ENCODE data around the gene SOCS4.
"Not testable (repeated sequence)": the region's sequence is repeated elsewhere in the genome, so short reads cannot be mapped to it uniquely, and the experiment has no call there.

Gene SOCS4, protein sequence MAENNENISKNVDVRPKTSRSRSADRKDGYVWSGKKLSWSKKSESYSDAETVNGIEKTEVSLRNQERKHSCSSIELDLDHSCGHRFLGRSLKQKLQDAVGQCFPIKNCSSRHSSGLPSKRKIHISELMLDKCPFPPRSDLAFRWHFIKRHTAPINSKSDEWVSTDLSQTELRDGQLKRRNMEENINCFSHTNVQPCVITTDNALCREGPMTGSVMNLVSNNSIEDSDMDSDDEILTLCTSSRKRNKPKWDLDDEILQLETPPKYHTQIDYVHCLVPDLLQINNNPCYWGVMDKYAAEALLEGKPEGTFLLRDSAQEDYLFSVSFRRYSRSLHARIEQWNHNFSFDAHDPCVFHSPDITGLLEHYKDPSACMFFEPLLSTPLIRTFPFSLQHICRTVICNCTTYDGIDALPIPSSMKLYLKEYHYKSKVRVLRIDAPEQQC

GRCh38 chr14:55026793-55027561, at the start of gene SOCS4, which contains the start of gene WDHD1:
TSS of gene SOCS4 (plus strand) at chr14:55027236. CDS start at chr14:55043042, 15,806 bp downstream.
TSS of gene WDHD1 (minus strand) at chr14:55027099. CDS start at chr14:55026787, 312 bp downstream.
- FAIRE-seq, result no peak

DNA sequence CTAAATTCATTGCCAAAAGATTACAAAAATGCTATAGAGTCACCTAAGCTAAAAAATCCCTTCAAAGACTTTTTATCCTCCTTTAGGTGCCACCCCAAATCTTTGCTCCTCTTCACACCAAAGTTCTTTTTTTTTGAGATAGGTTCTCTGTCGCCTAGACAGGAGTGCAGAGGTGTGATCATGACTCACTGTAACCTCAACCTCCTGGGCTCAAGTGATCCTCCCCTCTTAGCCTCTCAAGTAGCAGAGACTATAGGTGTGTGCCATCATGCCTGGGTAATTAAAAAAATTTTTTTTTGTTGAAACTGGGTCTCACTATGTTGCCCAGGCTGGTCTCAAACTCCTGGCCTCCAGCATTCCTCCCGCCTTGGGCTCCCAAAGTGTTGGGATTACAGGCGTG, 48.0 kb upstream of the SOCS4 start:
- no peak for FAIRE-seq

DNA sequence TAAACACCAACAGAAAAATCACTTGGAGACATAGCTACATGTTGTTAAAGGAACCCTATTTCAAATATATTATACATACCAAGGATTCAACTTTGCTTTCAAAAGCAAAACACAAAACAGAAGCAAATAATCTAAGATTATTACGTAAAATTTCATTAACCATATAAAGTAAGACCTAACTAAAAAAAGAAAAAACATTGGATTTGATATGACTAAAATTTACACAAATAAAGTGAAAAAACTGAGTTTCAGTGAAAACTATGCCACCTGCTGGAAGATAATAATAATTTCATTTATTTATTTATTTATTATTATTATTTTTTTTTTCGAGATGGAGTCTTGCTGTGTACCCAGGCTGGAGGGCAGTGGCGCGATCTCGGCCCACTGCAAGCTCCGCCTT, 45.3 kb upstream of the SOCS4 start:
- FAIRE-seq, result peak; percentile 80

GRCh38 chr14:54985156-54985555, 41.9 kb upstream of the SOCS4 start:
- no peak for FAIRE-seq

GRCh38 chr14:55000381-55000780, 26.7 kb upstream of the SOCS4 start:
- FAIRE-seq, result no peak

GRCh38 chr14:55005071-55005470, 22.0 kb upstream of the SOCS4 start:
- no peak for FAIRE-seq

- no peak for FAIRE-seq
Observed at GRCh38 chr14:55015006-55015405, 12.0 kb upstream of the SOCS4 start.

- FAIRE-seq, result no peak
Observed at GRCh38 chr14:55019968-55020554, 7.0 kb upstream of the SOCS4 start.

- not testable (repeated sequence) for FAIRE-seq
Observed at GRCh38 chr14:55024365-55024764, 2.7 kb upstream of the SOCS4 start.

- no peak for FAIRE-seq
Observed at GRCh38 chr14:55025948-55026347, 1.1 kb upstream of the SOCS4 start.

DNA sequence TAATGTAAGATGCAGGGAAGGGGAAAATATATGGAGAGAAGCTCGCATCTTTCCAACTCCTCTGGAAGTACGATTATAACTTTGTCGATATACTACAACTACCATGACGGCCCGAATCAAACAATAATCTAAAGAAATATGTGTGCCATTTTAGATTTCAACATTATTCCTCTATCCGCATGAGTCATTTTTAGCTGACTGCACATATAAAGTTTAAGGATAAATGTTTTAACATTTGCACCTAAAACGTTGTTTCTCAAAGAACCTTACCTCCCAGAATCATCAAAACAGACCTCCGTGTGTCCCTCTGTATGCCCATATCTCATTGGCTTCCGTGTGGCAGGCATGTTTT, 619 bp upstream of the SOCS4 start:
- no peak for FAIRE-seq

DNA sequence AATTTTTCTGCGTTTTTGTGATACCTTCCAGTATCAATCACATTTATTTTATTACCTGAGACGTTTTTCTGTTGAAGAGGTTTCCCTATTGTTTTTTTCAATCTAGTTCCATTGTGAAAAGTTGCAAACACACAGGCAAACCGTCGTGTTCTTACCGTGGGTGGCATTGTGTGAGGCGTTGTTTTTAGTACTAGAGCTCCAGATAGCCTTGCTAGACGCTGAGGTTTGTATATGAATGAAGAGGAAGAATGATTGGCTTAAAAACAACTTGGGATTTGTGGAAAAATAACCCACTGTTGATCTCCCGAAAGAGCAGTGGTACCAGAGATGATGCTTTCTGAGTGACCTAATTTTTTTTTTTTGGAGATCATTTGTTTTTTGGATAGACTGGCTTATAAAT, 1.0 kb downstream of the SOCS4 start:
- FAIRE-seq, result no peak

- FAIRE-seq, result no peak
Observed at GRCh38 chr14:55028476-55028875, 1.4 kb downstream of the SOCS4 start.

- FAIRE-seq, result no peak
Observed at GRCh38 chr14:55031190-55031589, 4.2 kb downstream of the SOCS4 start.

- not testable (repeated sequence) for FAIRE-seq
Observed at GRCh38 chr14:55037995-55038394, 11.0 kb downstream of the SOCS4 start.

DNA sequence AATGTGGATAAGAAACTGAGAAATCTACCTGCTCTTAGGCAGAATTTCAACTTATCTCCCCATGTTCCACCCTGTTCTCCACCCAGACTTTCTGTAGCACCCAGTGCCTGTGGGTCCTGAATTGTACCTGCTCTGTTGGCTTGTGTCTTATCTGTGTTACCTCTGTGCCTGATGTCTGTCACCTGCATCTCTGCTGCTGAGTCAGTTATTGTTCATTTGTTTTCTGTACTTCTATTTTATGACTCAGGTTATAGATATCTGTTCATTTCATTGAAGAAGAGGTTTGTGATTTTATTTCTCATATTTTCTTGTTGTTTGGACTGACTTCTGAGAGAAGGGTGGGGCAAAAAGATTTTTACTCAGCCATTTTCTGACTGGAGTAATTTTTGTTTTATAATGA, 11.7 kb downstream of the SOCS4 start:
- FAIRE-seq, result no peak

- FAIRE-seq, result no peak
Observed at GRCh38 chr14:55043528-55043927, 16.5 kb downstream of the SOCS4 start.

DNA sequence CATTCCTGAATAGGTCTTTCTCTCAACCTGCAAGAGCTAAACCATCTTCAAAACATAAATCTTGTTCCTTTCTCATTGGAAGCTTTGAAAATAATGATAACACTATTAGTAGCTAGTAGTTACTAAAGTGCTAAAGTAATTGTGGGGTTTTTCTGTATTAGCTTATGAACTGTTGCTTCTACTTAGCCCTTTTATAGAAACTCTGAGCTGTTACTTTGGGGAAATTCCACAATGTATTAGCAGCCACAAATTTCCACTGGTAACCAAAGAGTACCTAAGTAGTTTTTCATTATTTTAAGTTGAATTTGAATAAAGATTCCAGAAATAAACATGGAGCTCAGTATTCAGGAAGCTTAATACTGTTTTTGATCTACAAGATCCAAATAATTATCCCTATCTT, 18.1 kb downstream of the SOCS4 start:
- FAIRE-seq, result no peak

DNA sequence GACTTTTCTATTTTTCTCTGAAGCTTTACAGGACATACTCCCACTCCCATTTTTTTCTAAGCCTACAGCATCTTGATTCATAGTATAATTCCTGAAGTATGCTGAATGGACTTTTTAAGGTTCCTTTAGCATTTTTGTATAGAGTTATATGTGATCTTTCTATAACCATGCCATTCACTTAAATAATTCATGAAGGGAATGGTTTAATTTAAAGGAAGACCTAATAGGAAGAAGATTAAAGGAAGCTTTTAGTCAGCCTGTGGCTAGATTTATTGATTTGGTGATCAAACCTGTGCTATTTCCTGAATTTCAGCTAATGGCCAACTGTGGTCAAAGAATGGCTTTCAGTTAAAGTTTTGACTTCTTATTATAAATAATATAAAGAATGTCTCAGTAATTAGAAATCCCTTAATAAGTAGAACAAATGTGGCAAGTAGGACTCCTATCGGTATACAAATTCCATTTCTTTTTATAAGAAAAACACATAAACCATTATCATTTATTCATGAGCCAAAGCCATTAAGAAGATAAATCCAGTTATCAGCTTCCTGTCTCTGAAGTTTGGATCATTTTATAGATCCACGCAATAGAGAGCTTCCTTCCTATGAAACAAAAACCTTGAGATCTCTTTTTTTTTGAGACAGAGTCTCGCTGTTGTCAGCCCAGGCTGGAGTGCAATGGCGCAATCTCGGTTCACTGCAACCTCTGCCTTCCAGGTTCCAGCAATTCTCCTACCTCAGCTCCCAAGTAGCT, 20.4 kb downstream of the SOCS4 start:
- no peak for FAIRE-seq

DNA sequence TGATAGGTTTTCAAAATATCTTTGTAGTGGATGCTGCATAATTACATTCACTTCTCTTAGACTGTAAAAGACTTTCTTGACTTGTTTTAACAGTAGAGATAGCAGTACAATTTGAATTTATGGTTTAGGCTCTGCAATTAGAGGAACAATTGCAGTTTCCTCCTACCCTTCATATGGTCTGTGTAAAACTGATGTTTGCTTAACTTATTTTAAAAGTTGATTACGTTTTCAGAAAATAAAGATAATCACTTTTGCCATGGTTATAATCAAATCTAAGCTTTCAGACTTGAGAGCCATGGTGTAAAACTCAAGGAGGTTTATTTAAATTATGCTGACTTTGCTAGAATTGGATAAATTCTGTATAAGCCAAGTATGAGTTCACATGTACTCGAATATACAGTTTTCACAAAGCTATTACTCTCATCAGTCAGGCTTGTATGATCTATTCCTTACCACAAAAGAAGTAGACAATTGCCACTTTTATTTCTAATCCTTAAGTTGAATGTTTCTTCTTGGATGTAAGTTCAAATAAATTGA, 21.9 kb downstream of the SOCS4 start:
- no peak for FAIRE-seq

DNA sequence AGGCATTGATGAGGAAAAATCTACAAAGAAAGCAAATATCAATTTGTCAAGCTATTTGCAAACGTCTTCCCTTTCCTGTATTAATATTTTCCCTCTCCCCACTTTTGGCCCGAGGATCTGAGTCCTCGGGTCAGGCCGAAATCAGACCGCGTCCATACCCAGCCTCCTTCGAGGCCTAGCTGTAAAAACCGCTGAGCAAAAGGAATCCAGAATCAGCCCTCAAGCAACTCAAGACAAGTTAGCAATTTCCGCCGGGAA, 24.1 kb downstream of the SOCS4 start:
- FAIRE-seq, result no peak

DNA sequence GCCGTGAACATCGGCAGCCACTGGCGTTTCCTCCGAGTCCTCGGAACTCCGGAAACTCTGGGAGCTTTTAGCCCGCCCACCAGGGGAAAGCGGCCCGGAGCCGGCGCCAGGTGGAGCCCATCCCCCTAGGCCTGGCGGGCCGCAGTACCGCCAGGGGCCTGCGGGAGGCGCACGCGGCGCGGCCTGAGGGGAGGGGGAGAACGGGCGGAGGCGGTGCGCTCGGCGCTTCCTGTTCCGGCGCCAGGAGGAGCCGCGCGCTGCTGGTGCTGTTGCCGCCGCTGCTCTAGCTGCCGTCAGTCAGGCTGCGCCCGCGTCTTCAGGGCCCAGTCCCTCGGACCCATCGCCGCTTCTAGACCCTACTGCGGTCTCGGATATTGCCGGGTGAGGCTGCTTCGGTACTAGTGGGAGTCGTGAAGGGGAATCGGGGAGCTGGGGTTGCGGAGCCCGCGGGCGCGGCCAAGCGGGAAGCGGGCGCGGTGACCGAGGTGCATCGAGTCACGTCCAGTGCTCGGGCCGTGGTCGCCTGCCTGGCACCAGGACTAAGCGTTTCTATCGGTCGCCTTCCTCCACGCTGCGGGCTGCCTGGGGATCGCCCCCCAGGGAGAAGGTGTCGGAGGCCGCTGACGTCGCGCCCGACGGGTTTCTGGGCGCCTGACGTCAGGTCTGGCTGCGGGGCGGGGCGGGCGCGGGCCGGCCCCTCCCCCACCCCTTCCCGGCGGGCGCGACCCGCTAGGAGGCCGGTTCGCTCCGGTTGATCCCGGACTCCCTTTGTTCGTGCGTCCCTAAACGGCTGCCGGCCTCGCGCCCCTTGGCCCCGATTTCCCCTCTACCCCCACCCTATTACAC, 24.6 kb downstream of the SOCS4 start, which contains the start of gene MAPK1IP1L:
TSS of gene MAPK1IP1L (plus strand) at position 225 of the 846 bp plus-strand sequence. CDS start 10,037 bp downstream, outside the sequence.
- FAIRE-seq, result no peak
